Stimulated activated CD8-positive, alpha-beta memory T cell treated with anti-CD3 and anti-CD28 coated beads, Interleukin-7, amount 100 ng/mL, for 4 hours (primary cell): ENCODE data around the gene CIB1.
A peak's percentile ranks its signal among the peaks of the same experiment; 100 is the strongest.
"Not testable (repeated sequence)": the region's sequence is repeated elsewhere in the genome, so short reads cannot be mapped to it uniquely, and the experiment has no call there.

Source experiments
- DNase-seq, 2 donors: peaks; one replicate each; pipeline ENCODE4 v3.0.0-alpha.2; 2020; ENCODE audit warnings: low read depth in 2 of 2

CIB1 gene

GRCh38 chr15:90233387-90234095 lies at the start of gene CIB1:
CIB1 (minus strand) TSS chr15:90233941; CDS start chr15:90233885, 56 bp downstream.
- peak; percentile 93 to 98 for DNase-seq

- DNase-seq, result not testable (repeated sequence)
These were observed 47.9 kb upstream of the CIB1 start for GRCh38 chr15:90281637-90282036.

GRCh38 chr15:90280743-90281142 lies 47.0 kb upstream of the CIB1 start:
- not testable (repeated sequence) for DNase-seq

GRCh38 chr15:90278467-90278866 lies 44.7 kb upstream of the CIB1 start:
- not testable (repeated sequence) for DNase-seq

- no peak for DNase-seq
These were observed 37.9 kb upstream of the CIB1 start for GRCh38 chr15:90271459-90272166.

GRCh38 chr15:90270502-90271150 lies 36.9 kb upstream of the CIB1 start:
- no peak for DNase-seq

- no peak for DNase-seq
These were observed 34.7 kb upstream of the CIB1 start for GRCh38 chr15:90268415-90268814.

GRCh38 chr15:90266485-90266884 lies 32.7 kb upstream of the CIB1 start:
- DNase-seq, result no peak

- DNase-seq, result peak in 1 of 2 donors; percentile 8
These were observed 32.3 kb upstream of the CIB1 start for GRCh38 chr15:90266061-90266431.

- DNase-seq, result peak; percentile 83 to 87
These were observed 31.7 kb upstream of the CIB1 start, which contains the start of gene NGRN for GRCh38 chr15:90265271-90266060. NGRN (plus strand) TSS chr15:90265672; CDS start chr15:90265713, 41 bp downstream.

GRCh38 chr15:90264671-90265070 lies 30.9 kb upstream of the CIB1 start:
- peak in 1 of 2 donors; percentile 12 for DNase-seq

GRCh38 chr15:90262426-90262825 lies 28.7 kb upstream of the CIB1 start:
- no peak for DNase-seq

GRCh38 chr15:90261811-90262210 lies 28.1 kb upstream of the CIB1 start:
- DNase-seq, result no peak

GRCh38 chr15:90260731-90261130 lies 27.0 kb upstream of the CIB1 start:
- DNase-seq, result not testable (repeated sequence)

GRCh38 chr15:90259524-90259923 lies 25.8 kb upstream of the CIB1 start:
- DNase-seq, result no peak

- DNase-seq, result no peak
These were observed 24.0 kb upstream of the CIB1 start for GRCh38 chr15:90257776-90258175.

- peak; percentile 56 to 60 for DNase-seq
These were observed 15.6 kb upstream of the CIB1 start, which contains the start of gene TTLL13 for GRCh38 chr15:90249203-90249863. TTLL13 (plus strand) TSS chr15:90249556; CDS start chr15:90250631, 1,075 bp downstream.

GRCh38 chr15:90248789-90249202 lies 15.1 kb upstream of the CIB1 start:
- no peak for DNase-seq

- no peak for DNase-seq
These were observed 10.3 kb upstream of the CIB1 start for GRCh38 chr15:90243943-90244639.
